NB4 (cell line): ENCODE data around the gene SLC51A.

Source experiments
- CTCF ChIP-seq: IDR thresholded peaks from one replicate; pipeline ENCODE4 v1.5.1; 2012; ENCODE audit warnings: low read depth, low read length
- MAX ChIP-seq: IDR thresholded peaks from 2 replicates; pipeline ENCODE4 v1.6.1; 2011; ENCODE audit warnings: low read depth, low read length
- POLR2A ChIP-seq: IDR thresholded peaks from 2 replicates; pipeline ENCODE4 v1.6.1; 2011; ENCODE audit warnings: mild to moderate bottlenecking; ENCODE audit not compliant: insufficient read length; ENCODE audit errors: extremely low read depth

GRCh38 chr3:196217307-196218154, 1.2 kb downstream of the SLC51A start:
- TF ChIP-seq CTCF, result no peak
- no peak for TF ChIP-seq POLR2A
- TF ChIP-seq MAX, result no peak
